ENCODE data around the gene POU2AF3.

GRCh38 chr11:111298413-111299100 is at the start of gene POU2AF3:
- TF ChIP-seq CHD2 (IDR thresholded peaks at IDR 0.05; ENCODE audit: borderline replicate concordance, low read depth, low read length) = no peak
- TF ChIP-seq HCFC1 (IDR thresholded peaks at IDR 0.05; ENCODE audit: low read length) = no peak
- no peak for TF ChIP-seq BCL3 (IDR thresholded peaks at IDR 0.05; ENCODE audit: borderline replicate concordance, insufficient read depth, low read depth, low read length, poor library complexity, severe bottlenecking)
- TF ChIP-seq MLLT1 (IDR thresholded peaks at IDR 0.05) = no peak
- TF ChIP-seq POLR2AphosphoS5 (IDR thresholded peaks at IDR 0.05; ENCODE audit: low read length) = no peak
- TF ChIP-seq MYC (IDR thresholded peaks at IDR 0.05; ENCODE audit: insufficient read depth, insufficient read length, insufficient replicate concordance, low read length, severe bottlenecking) = no peak
- no peak for TF ChIP-seq BCL11A (IDR thresholded peaks at IDR 0.05; ENCODE audit: low read depth, low read length)
- TF ChIP-seq NRF1 (conservative IDR thresholded peaks at IDR 0.05; ENCODE audit: low read depth, low read length) = no peak
- no peak for TF ChIP-seq POLR2A (IDR thresholded peaks at IDR 0.05; ENCODE audit: low read depth, low read length)
- no peak for TF ChIP-seq EZH2 (IDR thresholded peaks at IDR 0.05; ENCODE audit: borderline replicate concordance, control insufficient read depth, low read depth, low read length)
- no peak for TF ChIP-seq NFYB (IDR thresholded peaks at IDR 0.05; ENCODE audit: insufficient read depth, low read depth, low read length)
- no peak for TF ChIP-seq POU2F2 (IDR thresholded peaks at IDR 0.05; ENCODE audit: borderline replicate concordance, low read depth, low read length)
